ENCODE results near the gene SRGAP3.

SRGAP3 gene

DNA sequence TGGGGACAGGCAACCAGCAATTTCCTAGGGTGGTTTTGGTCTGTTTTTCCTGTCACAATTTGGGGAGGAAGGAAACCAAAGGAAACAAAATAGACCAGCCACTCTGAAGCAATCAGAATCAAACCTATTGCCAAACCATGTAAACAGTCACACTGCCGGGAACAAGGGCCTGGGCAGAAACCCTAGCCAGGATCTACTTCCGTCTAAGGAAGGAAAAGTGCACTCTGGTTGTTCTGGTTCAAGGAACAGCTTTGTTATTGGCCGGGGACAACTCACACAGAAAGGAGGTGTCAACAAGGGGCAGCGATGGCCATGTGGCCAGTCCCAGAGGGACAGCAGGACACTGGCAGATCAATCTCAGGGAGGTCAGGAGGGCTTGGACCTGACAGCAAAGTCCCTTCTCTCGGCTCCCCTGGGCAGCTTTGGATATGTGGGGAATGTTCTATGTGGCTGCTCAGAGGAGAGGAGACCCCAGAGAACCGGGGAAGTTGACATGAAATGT lies 268.6 kb downstream of the SRGAP3 start:
- no peak for DNase-seq

DNA sequence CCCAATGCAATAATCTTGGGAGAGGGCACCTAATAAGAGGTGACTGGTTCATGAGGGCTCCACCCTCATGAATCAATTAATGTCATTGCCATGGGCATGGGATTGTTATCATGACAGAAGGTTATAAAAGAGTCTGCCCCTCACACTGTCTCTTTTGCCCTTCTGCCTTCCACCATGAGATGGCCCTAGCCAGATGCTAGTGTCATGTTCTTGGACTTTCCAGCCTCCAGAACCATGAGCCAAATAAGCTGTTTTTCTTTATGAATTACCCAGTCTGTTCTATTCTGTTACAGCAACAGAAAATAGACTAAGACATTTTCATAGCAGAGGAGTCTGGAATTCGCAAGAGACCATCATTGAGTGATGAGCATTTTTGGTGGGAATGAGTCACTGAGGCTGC lies 270.2 kb downstream of the SRGAP3 start:
- DNase-seq: no peak

DNA sequence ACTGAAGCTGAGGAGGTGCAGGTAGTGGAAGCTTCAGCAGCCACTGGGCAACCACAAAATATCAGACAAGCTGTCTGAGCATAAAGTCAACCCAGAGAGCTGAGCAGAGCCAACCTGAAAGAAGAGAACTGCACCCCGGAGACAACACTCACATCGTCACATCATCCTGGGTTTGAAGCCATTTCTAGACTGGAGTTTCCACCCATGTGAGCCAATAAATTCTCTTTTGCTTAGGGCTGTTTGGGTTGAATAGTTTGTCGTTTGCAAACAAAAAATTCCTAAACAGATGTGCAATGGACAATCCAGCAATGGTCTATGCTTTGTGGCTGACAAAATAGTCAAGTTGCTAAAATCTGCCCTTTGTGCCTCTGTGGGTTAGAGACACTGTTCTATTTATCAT lies 270.9 kb downstream of the SRGAP3 start:
- no peak for DNase-seq

DNA sequence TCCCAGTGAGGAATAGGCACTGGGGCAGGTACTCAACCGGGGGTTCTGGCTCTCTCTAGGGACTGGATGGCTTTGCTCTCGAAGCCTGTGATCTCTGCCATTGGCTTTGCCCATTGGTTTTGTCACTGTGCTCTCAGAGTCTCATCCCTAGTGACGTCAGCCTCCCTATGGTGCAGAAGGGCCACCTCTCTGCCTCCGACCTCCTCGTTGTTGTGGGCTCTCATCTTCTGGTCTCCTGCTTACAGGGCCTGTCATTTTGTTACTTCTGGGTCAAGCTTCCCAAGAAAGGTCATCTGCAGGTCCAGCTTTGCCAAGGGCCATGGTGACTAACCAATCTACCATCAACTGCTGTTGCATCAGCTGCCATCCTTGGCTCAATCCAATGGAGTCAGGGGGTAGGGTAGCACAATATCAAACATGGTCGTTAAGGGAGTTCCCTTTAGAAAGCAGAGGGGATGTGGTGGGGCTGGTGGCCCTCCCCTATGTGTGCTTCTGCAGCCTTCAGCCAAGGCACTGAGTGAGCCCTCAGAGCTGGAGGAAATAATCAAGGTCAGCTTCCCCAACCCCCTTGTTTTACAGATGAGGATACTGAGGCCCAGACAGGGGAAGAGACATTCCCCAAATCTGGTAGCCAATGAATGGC lies 272.8 kb downstream of the SRGAP3 start:
- DNase-seq: no peak

DNA sequence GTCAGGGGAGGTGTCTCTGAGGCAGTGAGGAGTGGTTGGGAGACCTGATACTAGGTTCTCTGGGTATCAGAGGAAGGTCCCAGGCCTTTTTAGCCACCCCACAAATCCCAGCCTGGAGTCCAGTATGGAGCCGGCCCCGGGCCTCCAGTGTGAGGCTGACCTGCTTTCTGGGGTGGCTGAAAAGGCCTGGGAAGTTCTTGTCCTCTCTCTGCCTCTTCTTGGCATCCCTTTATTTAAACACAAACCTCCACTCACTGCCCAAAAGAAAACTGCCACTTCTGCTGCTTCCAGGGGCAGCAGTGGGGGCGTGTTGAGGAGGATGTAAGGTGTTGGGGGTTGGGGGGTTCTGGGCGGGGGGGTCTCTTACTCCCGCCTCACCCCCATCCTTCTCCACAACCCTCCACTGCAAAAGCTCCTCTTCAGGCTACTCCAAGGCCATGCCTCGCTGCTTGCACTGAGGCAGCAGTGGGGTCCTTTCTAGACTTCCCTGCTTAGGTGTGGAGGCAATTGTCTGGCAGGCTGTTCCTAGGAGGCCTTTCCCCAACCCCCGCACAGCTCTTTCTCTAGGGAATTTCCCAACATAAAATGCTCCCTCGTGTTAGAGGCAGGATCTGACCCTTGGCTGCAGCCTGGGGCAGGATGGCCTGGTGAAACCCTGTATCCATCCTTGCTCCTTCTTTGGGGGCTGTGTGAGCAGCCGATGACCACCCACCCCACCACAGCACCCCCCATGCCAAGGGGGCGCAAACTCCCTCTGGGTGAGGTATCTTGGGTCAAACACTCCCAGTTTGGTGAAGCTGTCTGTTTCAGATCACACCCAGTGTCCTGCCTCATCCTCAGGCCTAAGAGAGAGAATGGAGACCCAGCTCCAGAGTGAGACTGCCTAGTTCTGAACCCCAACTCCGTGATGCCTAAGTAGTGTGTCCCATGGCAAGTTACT lies 274.1 kb downstream of the SRGAP3 start:
- no peak for DNase-seq

DNA sequence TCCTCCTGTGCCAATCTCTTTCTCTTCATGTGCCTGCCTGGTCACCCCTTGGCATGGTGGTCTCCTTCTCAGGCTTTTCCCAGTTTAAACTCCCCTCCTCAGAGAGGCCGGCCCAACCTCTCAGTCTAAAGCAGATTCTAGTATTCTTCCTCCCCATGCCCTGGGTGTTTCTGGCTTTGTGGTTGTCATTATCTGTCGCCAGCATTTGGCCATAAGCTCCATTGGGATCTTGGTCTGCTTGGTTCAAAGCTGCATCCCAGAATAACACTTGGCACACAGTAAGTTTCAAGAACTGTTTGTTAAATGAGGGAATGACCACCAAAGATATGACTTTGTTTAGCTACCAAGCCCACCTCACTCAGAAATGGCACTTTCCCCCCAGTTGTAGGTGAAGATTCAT lies 275.0 kb downstream of the SRGAP3 start:
- no peak for DNase-seq

DNA sequence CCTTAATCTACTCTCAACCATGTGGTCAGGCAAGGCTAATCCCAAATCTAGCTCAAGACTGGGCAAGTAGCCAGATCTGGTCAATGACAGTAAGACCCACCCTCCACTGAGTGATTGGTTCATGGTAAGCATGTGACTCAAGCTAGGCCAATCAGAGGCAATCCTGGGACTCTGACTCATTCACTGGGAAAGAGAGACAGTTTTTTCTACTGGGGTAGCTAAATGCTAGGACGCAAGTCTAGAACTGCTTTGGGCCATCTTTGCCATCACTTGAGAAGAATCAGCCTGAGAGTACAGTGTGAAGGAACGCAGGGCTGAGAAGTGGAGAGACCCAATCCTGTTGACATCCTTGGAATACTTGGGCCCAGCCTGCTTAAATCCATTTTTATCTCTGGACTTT lies 276.8 kb downstream of the SRGAP3 start:
- DNase-seq: no peak

DNA sequence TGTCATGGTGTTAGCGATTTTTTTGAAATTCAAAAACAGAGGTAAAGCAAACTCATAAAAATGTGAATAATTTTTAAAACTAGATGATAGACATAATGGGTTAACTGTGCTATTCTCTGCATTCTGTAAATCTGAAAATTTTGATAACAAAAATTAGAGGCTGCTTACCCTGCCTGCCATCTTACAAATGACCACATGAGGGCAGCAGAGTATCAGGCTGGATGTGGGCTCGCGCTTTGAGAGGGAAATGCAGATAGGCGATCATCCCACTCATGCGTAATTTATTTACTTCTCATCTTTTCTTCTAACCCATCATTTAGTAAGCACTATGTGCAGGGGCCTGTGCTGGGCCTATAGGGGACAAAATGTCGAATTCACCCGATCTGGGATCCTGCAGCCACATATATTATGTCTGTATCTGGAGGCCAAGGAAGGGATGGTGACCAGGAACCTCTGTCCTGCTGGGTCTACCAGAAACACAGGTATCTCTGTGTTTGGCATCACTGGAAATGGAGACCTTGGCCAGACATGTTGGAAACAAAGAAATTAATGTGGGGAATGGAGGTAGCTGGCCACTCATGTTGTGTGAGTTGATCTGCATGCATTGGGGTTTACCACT lies 278.4 kb downstream of the SRGAP3 start:
- DNase-seq: peak; percentile 86

DNA sequence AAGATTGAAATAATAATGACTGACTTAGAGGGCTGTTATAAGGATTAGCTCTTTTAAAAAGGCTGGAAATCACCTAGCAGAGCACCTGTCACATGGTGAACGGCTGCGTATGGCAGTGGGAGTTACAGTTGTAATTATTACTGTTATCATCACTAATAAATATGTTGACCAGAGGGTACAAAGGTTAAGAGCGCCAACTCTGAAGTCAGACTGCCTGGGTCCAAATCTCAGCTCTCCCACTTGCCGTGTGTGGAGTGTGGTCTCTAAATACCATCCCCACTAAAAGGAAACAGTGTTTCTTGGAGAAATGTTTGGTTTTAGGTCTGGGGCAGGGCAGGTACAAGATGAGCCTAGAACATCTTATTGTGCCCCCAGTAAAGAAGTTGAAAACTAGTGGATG lies 280.2 kb downstream of the SRGAP3 start:
- DNase-seq: no peak

DNA sequence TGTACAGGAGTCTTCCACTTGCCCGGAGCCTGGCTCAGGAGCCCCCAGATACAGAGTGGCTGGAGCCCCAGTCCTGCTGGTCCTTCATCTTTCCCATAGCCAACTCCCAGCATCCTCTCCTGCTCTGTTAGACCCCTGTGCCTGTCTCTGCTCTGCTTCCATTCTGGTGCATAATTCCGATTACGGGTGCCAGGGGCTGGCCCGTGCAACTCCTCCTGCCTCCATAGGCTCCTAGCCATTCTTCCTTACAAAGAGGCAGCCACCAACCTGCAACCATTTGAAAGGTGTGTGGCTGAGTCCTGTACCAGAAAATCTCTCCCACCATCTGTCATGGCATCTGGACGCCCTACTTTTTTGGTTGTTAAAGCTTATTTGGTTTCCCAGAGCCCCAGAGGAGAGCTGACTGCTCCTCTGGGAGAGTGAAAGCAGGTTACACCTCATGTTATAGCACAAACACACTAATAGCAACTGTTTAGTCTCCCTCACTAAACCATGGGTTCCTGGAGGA lies 281.0 kb downstream of the SRGAP3 start:
- DNase-seq: no peak

DNA sequence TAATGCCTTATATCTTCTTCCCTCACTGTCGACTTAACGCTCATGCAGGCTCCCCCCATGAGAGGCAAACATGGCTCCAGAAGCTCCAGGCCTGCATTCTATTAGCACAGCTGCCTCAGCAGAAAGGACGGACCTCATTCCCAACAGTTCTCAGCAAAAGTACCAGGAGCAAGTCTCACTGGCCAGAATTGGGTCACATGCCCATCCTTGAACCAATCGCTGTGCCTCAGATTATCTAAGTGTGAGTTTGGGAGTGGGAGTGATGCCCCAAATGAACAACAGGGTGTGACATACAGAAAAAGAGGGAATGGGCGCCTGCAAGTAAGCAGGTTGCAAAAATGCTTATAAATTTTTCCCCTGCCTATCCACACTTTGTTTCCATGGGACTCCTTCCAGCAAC lies 281.9 kb downstream of the SRGAP3 start:
- no peak for DNase-seq

DNA sequence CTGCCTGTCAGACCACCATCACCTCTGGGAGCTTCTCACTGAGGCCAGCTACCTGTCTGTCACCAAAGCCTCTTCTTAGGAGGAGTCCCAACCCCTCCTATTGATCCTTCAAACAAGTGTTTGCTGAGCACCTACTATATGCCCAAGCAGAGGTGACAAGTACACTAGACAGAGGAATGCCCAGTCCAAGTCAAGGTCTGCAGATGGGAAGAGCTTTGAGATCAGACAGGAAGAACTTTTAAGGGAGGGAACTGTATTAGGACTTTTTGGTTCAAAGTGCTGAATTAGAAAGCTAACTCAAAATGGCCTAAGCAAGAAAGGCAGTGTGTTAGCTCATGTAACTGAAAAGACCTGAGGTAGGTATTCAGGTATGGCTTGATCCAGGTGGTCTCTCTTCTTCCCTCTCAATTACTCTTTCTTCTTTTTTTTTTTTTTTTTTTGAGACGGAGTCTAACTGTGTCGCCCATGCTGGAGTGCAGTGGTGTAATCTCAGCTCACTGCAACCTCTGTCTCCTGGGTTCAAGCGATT lies 282.6 kb downstream of the SRGAP3 start:
- DNase-seq: no peak

DNA sequence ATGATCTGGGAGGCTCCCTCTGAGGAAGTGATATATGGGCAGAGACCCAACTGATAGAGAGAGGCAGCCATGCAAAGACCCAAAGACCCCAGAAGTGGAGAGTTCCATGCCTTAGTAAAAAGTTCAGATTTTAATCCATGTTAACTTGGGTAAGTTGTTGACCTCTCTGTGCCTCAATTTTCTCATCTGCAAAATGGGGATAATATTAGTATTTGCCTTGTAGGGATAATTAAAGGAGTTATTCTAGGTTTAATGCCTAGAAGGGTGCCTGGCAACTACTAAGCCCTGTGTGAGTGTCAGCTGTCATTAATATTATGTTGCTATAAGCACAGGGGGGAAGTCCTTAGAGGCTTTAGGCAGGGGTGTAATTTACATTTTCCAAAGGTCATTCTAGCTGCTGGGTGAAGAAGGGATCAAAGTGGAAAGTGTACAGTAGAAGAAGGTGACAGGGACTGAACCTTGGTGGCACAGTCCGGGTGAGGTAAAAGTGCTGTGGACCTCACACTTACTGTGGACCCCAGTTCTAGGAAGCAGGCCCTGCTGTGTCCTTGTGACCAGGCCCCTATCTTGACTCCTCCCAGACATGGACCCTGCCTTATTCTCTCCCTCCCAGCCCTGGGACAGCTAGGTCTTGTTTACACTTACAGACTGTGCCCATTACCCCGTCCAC lies 283.2 kb downstream of the SRGAP3 start:
- no peak for DNase-seq

DNA sequence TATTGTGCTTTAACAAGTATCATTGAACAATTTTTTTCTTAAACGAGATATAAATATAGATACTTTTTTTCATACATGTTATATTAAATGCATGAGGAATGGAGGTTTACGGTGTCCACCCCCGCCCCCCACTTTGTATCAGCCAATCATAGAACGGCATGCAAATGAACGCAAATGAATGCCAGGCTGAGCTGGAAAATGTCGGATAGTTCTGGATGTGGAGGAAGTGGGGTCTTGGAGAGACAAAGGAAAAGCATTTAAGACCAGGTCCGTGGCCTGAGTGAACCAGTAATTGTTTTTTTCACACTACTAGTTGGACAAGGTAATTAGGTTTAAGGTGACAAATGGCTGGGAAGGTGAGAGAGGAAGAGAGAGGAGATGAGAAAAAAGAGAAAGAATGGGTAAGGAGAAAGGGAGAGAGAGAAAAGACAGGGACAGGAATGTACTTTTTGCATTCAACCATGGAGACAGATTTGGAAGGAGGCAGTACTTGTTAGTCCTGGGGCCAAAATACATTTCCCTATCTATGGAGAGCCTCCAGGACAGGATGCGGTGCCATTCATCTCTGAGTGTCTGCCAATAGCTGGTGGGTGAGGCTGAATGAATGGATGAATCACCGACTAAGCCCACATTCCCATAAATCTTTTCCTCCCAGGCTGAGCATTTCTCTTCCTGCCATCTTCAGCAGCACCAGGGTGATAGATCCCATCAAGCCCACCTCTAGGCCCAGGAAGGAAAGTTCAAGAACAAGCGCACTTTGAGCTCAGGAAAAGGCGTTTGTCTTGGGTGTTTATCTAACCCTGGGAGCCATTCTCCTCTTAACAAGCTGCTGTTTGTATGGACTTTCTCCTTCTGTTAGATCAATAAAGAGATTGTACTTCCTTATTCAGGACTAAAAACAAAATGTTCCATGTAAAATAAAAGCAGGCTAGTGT lies 284.7 kb downstream of the SRGAP3 start:
- no peak for DNase-seq

DNA sequence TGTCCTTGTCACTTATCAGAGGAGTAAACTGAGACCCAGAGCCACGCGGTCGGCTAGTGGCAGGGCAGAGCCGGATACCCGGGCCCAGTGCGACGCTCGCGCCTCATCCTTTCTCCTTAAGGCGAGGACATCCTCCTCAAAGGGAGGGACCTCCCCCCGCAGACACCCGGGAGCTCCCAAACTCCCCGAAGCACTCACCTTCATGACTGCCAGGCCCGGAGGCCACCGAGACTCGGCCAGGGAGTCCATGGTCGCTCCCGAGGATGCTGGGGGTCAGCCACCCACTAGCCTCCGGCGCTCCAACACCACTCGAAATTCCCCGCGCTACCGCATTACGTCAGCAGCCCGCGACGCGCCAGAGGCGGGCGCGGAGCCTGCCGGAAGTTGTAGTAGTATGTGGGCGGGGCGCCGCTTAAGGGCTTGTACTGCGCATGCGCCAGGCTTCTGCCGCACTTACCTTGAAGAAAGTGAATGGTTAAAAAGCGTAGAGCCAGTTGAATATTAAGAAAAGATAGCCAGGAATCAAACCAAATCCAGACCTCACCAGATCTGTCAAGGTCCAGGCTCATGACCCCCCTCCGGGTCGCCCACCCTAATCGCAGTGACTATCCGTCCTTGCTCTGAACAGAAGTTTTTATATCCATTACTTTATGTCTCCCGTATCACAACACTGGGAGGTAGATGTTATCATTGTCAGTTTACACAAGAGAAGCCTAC lies 286.2 kb downstream of the SRGAP3 start, which contains the start of gene RAD18:
Gene RAD18, minus strand, starts transcription at position 336 of the 717 bp plus-strand sequence. Its CDS starts 87 bp downstream, at position 249.
- DNase-seq: peak; percentile 97

DNA sequence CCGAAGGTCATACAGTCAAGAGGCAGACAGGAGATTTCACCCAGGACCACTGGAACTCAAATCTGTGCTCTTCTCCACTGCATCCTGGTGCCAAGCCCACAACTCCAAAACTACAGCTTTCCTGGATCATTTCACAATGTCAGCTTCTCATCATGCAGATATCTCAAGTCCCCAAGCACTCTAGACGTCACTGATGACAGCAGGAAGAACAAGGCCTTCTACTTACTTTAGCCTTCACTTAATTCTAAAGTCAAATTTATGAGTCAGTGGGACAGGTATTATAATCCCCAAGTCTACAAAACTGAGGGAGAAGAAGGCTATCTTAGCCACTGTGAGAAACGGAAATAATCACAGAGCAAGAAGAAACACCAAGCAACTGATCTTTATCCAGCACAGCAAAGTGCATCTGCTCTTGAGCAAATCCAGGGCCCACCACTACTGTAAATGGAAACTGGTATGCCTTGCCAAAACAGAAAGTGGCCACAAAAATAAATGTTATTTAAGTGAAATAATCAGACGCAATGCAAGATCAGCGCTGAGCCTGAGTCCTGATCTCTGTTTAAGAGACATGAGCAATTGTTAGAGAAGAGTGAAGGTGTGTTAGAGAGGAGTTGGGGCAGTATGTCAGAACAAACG lies 287.1 kb downstream of the SRGAP3 start:
- DNase-seq: no peak

DNA sequence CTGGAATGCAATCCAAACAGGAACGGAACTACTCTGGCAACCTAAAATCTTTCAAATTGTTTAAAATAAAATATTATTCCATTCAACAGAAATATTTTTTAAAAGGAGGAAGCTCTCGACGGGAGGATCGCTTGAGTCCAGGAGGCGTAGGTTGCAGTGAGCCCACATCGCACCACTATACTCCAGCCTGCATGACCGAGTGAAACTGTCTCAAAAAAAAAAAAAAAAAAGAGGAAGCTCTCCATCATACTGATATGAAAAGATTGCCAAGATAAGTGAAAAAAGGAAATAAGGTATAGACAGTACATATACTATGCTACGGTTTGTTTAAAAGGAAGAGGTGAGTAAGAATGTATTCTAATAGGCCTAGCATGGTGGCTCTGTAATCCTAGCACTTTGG lies 289.8 kb downstream of the SRGAP3 start:
- DNase-seq: no peak

DNA sequence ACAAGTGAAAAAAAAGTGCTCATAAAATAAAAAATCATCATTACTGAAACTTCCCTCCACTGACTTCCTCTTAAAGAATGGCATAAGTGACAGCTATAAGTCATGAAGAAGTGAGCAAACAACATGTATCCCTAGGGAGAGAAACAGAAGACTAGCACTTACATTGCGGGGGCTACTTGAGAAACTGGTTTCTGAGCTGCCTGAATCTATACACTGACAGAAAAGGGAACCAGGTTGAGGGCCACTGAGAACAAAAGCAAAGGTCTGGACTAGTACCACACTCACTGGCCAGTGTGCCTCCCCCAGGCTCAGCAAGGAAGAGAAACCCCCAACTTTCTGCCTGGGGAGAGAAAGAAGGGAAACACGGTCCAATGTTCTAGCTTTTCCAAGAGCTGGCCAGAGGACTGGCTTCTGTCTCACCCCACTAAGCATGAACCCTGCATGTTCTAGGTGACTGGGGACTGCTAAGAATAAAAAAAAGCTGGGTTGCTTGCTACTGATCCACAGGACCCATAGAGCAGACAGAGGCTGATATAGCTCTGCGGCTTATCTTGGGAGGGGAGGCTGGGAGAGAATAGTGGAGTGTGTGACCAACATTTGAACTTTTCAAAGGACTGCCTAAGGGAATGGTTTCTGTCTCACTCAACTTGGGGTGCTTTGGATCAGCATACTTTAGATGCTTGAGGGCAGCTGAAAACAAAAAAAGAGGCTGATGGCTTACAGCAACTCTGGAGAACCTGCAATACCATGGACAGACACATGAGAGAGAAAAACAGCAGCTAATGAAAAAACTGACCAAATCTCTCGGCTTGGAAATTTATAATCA lies 294.3 kb downstream of the SRGAP3 start:
- no peak for DNase-seq

DNA sequence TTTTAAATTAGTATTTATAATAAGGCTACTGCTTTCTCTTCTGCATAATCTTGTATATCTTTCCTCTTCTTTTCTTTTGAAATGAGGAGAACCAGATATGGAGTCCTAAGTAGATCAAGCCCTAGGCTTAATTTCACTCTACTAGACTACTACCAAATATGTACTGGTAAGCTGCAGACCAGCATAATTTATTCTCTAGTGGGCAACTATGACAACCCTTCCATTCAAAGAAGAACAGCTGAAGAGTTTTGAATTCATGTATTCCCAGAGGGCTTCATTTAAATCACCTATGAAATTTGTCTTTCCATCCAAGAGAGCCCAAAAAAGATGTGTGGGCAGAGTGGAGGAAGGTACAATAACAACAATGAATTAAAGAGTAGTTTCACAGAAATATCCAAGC lies 296.1 kb downstream of the SRGAP3 start:
- DNase-seq: no peak

Measured in activated CD8-positive, alpha-beta memory T cell treated with anti-CD3 and anti-CD28 coated beads, Interleukin-2, amount 50 U/mL, for 48 hours (primary cell).